ENCODE measurements around the gene FNBP1L. TPM values are rescaled to one million over a fixed set of nuclear protein-coding genes. Genes with fewer than 3 reads are reported as not detected.

The FNBP1L gene
- total and polyA plus RNA-seq, 2 of the 8 experiments (the other 6 are each of a cell fraction or from before 2014, with no cell fraction given): 48.9 to 95.9 TPM

DNA sequence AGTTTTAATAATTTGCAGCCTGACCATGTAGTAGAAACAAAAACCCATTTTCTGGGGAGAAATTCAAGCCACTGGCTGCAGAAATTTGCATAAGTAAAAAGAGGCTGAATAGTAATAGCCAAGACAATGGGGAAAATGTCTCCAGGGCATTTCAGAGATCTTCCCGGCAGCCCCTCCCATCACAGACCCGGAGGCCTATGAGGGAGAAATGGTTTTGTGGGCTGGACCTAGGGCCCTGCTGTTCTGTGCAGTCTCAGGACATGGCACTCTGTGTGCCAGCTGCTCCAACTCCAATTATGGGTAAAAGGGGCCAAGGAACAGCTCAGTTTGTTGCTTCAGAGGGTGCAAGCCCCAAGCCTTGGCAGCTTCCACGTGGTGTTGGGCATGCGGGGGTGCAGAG lies 39.7 kb upstream of the FNBP1L start (continued):
- TF ChIP-seq, protein P1, sequence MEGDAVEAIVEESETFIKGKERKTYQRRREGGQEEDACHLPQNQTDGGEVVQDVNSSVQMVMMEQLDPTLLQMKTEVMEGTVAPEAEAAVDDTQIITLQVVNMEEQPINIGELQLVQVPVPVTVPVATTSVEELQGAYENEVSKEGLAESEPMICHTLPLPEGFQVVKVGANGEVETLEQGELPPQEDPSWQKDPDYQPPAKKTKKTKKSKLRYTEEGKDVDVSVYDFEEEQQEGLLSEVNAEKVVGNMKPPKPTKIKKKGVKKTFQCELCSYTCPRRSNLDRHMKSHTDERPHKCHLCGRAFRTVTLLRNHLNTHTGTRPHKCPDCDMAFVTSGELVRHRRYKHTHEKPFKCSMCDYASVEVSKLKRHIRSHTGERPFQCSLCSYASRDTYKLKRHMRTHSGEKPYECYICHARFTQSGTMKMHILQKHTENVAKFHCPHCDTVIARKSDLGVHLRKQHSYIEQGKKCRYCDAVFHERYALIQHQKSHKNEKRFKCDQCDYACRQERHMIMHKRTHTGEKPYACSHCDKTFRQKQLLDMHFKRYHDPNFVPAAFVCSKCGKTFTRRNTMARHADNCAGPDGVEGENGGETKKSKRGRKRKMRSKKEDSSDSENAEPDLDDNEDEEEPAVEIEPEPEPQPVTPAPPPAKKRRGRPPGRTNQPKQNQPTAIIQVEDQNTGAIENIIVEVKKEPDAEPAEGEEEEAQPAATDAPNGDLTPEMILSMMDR (IDR thresholded peaks at IDR 0.05; ENCODE audit: control extremely low read depth in 1 of 3, insufficient read depth in 1 of 3, low read depth in 1 of 3, low read length in 3 of 3): no peak
- TF ChIP-seq RXRA (IDR thresholded peaks at IDR 0.05; ENCODE audit: insufficient read depth, low read depth, low read length) (no peak), HDAC6 (IDR thresholded peaks at IDR 0.05; ENCODE audit: low read depth, low read length) (no peak), KDM4A (IDR thresholded peaks at IDR 0.05; ENCODE audit: low read depth, low read length, severe bottlenecking) (no peak), POLR2AphosphoS5 (IDR thresholded peaks at IDR 0.05; ENCODE audit: low read depth, low read length) (no peak), SP1 (IDR thresholded peaks at IDR 0.05; ENCODE audit: low read depth, low read length) (no peak), RAD21 (IDR thresholded peaks at IDR 0.05 in 1 of 2, conservative IDR thresholded peaks at IDR 0.05 in 1 of 2; ENCODE audit: low read depth in 2 of 2, low read length in 2 of 2) (no peak), CHD1 (IDR thresholded peaks at IDR 0.05; ENCODE audit: low read depth, low read length) (no peak), CBX8 (IDR thresholded peaks at IDR 0.05; ENCODE audit: borderline replicate concordance, low read depth, low read length) (no peak)

Measured in H1 (cell line).